Activated CD8-positive, alpha-beta memory T cell treated with anti-CD3 and anti-CD28 coated beads, Interleukin-2, amount 50 U/mL, for 1 hour (primary cell): ENCODE measurements around the gene THBS1.

Experiments
- DNase-seq: peaks from one replicate; pipeline ENCODE4 v3.0.0-alpha.2; 2020; ENCODE audit errors: extremely low read depth

The THBS1 gene

GRCh38 chr15:39589193-39589814 is 8.4 kb downstream of the THBS1 start:
- DNase-seq: no peak

DNA sequence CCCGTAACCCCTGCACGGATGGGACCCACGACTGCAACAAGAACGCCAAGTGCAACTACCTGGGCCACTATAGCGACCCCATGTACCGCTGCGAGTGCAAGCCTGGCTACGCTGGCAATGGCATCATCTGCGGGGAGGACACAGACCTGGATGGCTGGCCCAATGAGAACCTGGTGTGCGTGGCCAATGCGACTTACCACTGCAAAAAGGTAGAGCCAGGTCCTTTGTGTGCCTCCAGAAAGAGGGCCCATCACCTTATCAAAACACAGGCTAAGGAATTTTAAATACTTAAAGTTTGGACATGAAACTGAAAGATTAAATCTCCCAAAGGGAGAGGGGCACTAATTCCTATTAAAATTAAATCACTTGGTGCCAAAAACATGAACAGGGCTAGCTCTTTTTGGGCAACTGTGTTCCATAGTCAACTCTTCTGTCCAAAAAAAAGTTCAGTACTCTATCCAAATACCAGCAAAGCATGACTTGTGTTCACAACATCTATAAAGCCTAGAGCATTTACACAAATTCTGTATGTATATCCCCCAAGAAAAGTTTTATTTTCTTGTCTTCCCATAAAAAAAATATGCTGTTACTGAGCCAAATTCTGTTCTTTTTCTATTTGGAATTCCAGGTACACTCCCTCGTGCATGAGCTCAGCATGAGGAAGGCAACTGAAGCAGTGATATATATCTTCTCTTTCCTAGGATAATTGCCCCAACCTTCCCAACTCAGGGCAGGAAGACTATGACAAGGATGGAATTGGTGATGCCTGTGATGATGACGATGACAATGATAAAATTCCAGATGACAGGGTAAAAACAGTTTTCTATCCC is 9.2 kb downstream of the THBS1 start:
- no peak for DNase-seq

- no peak for DNase-seq
These were observed 10.4 kb downstream of the THBS1 start for GRCh38 chr15:39591141-39591895.

DNA sequence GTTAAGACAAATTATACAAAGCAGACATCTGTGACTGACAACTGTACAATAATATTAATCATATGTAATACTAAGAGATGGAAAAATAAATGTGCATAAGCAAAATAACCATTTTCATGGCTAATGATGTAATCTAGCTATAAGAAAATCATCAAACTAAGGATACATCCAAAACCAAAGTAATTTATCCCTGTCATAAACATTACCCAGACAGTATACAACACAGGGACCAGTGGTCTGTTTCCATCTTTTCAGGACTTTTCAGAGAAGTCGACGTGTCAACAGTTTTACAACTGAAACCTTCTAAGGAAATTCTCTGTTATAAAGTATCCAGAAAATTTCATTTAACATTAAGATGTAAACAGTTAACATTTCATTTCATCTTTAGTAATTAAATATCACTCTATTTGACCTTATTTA is 11.0 kb downstream of the THBS1 start:
- DNase-seq: no peak

- no peak for DNase-seq
These were observed 11.6 kb downstream of the THBS1 start for GRCh38 chr15:39592500-39592899.

DNA sequence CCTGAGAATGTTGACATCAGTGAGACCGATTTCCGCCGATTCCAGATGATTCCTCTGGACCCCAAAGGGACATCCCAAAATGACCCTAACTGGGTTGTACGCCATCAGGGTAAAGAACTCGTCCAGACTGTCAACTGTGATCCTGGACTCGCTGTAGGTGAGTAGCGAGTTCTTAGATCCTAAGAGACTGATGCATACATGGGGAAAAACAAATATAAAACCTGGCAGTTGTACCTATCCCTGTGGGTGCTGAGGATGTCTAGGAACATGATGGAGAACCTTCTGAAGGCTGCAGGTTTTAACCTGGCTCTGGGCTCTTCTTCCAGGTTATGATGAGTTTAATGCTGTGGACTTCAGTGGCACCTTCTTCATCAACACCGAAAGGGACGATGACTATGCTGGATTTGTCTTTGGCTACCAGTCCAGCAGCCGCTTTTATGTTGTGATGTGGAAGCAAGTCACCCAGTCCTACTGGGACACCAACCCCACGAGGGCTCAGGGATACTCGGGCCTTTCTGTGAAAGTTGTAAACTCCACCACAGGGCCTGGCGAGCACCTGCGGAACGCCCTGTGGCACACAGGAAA is 12.3 kb downstream of the THBS1 start:
- no peak for DNase-seq

DNA sequence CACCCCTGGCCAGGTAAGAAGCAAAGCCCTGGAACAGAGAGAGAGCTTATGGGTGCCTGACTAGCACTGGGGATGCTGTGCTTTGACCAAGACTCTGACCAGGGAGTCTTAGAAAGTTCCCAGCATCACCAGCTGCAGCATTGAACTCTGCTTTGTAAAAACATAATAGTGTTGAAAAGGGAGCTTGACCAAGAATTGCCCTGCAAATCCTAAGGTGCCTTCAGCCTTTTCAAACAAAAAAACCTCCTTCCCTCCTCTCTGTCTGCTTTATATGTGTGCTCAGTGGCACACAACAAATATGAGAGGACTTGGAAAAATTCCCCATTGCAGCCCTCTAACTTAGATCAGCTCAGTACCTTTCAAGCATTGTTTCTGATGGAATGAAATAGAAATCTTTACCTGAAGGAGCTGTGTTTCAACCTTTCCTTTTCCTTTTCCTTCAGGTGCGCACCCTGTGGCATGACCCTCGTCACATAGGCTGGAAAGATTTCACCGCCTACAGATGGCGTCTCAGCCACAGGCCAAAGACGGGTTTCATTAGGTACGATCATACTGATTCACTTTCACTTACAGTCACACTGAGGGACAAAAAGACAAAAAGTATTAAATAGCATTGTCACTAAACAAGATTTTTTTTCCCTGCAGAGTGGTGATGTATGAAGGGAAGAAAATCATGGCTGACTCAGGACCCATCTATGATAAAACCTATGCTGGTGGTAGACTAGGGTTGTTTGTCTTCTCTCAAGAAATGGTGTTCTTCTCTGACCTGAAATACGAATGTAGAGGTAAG is 13.0 kb downstream of the THBS1 start:
- no peak for DNase-seq

- DNase-seq: no peak
These were observed 13.8 kb downstream of the THBS1 start for GRCh38 chr15:39594446-39595337.

- DNase-seq: no peak
These were observed 14.7 kb downstream of the THBS1 start for GRCh38 chr15:39595338-39596221.

GRCh38 chr15:39596358-39597051 is 15.6 kb downstream of the THBS1 start:
- no peak for DNase-seq

- DNase-seq: no peak
These were observed 16.5 kb downstream of the THBS1 start for GRCh38 chr15:39597336-39597735.

DNA sequence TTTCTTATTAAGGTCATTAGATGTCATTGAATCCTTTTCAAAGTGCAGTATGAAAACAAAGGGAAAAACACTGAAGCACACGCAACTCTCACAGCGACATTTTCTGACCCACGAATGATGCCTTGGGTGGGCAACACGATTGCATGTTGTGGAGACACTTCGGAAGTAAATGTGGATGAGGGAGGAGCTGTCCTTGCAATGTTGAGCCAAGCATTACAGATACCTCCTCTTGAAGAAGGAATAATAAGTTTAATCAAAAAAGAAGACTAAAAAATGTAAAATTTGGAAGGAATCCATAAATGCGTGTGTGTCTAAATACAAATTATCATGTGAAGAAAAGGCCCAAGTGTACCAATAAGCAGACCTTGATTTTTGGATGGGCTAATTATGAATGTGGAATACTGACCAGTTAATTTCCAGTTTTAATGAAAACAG is 16.9 kb downstream of the THBS1 start:
- no peak for DNase-seq

- no peak for DNase-seq
These were observed 17.4 kb downstream of the THBS1 start for GRCh38 chr15:39598186-39598850.

DNA sequence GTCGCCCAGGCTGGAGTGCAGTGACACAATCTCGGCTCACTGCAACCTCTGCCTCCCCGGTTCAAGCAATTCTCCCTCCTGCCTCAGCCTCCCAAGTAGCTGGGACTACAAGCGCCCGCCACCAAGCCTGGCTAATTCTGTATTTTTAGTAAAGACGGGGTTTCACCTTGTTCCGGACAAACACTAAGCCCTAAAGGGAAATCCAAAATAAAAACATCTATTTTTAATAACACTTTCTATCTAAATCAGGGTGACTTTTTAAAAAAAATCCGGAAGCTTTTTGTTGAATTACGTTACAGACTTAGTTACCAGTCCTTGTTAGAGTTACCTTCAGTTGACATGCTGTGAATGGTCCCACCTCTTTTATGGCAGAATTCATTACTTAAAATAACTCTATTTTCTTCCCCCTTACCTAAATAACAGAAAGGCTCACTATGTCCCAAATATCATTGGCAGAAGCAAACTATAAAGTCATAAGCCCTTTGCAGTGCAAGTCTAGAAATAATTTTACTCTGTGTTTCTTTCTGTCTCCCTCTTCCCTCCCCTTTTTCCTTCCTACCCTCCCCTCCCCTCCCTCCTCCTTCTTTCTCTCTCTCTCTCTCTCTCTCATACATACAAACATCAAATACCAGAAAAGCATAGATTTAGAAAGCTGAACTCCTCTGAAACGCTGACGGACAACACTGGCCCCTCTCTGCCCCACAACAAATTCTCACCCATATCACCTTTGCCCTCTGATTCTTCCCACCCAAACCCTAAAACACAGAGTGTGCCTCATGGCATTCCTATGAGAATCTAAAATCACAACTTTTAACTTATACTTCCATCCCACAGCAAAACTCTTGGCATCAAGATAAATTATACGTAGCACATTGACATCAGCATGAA is 18.3 kb downstream of the THBS1 start:
- no peak for DNase-seq

DNA sequence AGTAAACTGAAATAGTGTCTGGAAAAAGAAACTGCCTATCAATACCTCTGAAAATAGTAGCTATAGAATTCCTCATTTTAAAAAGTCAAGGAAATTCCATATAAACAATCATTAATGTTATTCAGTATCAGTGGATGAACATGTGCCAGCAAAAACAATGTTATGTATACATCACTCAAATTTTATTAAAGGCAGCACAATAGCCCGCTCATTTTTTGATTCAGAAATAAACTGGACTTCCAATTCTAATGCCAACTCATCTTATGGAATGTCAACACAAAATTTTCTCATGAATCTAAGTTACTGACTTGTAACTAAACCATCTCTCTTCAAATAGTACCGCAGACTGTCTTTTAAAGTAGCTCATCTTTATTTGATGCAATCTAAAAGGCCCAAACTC is 19.0 kb downstream of the THBS1 start:
- DNase-seq: no peak

- DNase-seq: no peak
These were observed 21.3 kb downstream of the THBS1 start for GRCh38 chr15:39602143-39602542.

GRCh38 chr15:39605146-39605545 is 24.3 kb downstream of the THBS1 start:
- DNase-seq: no peak
